Dermis microvascular lymphatic vessel endothelial cell (primary cell): ENCODE measurements around the gene FCN3. TPM values are rescaled to one million over a fixed set of nuclear protein-coding genes. Genes with fewer than 3 reads are reported as not detected.

Source experiments
- DNase-seq, 2 donors: peaks; one replicate each; pipeline versions ENCODE4 v3.0.0 to v3.0.0-alpha.2; 2010; ENCODE audit warnings: low read depth in 2 of 2
- total RNA-seq: library from RNA; depleted of rRNA; stranded (reverse); fragments of >200 nt; gene quantifications from 2 replicates; pipeline ENCODE4 v1.2.1, GENCODE V29; 2014

The FCN3 gene
- total RNA-seq, 1 donor from 2014 or later = not detected

- peak in 1 of 2 donors; percentile 30 for DNase-seq
Measured at GRCh38 chr1:27341525-27342252, 32.9 kb downstream of the FCN3 start, which contains the start of gene SYTL1. Gene SYTL1 (plus strand): TSS chr1:27342022. CDS start chr1:27345335, 3,313 bp downstream.

- DNase-seq = no peak
Measured at GRCh38 chr1:27339213-27339612, 35.4 kb downstream of the FCN3 start.

- DNase-seq = no peak
Measured at GRCh38 chr1:27338751-27339150, 35.9 kb downstream of the FCN3 start.

- no peak for DNase-seq
Measured at GRCh38 chr1:27336756-27337155, 37.9 kb downstream of the FCN3 start.

- DNase-seq = no peak
Measured at GRCh38 chr1:27335506-27336422, 38.9 kb downstream of the FCN3 start.

- no peak for DNase-seq
Measured at GRCh38 chr1:27333717-27334279, 40.8 kb downstream of the FCN3 start.

GRCh38 chr1:27332536-27333281, 41.9 kb downstream of the FCN3 start:
- peak in 1 of 2 donors; percentile 49 for DNase-seq

GRCh38 chr1:27331922-27332321, 42.7 kb downstream of the FCN3 start:
- no peak for DNase-seq

GRCh38 chr1:27331426-27331825, 43.2 kb downstream of the FCN3 start:
- no peak for DNase-seq

GRCh38 chr1:27330786-27331185, 43.8 kb downstream of the FCN3 start:
- DNase-seq = no peak

- DNase-seq = no peak
Measured at GRCh38 chr1:27327964-27328363, 46.7 kb downstream of the FCN3 start.

- DNase-seq = no peak
Measured at GRCh38 chr1:27325286-27325685, 49.3 kb downstream of the FCN3 start.

- peak in 1 of 2 donors; percentile 11 for DNase-seq
Measured at GRCh38 chr1:27322569-27323240, 51.9 kb downstream of the FCN3 start.

GRCh38 chr1:27321813-27322568, 52.6 kb downstream of the FCN3 start, which contains the start of gene TMEM222:
Gene TMEM222 (plus strand): TSS chr1:27322163. CDS start chr1:27322198, 35 bp downstream.
- DNase-seq = peak; percentile 93 to 99

Other genes with a start within 250 kb of the FCN3 start
- 3.9 and 6.8 TPM in 2 replicates for gene SLC9A1, start 219.7 kb downstream of the FCN3 start, total RNA-seq
- 18.5 and 31.1 TPM in 2 replicates for gene WDTC1, start 140.2 kb downstream of the FCN3 start, total RNA-seq
- 20.9 and 38.1 TPM in 2 replicates for gene TMEM222, start 52.7 kb downstream of the FCN3 start, total RNA-seq
- under 0.01 and 0.13 TPM in 2 replicates for gene SYTL1, start 32.8 kb downstream of the FCN3 start, total RNA-seq
- 3.3 and 4.0 TPM in 2 replicates for gene MAP3K6, start 7.9 kb downstream of the FCN3 start, total RNA-seq
- gene CD164L2, start 8.5 kb upstream of the FCN3 start, total RNA-seq = not detected in 2 replicates
- 0.39 and 0.51 TPM in 2 replicates for gene GPR3, start 17.8 kb upstream of the FCN3 start, total RNA-seq
- 33.1 and 54.5 TPM in 2 replicates for gene WASF2, start 115.3 kb upstream of the FCN3 start, total RNA-seq
- 3.3 and 9.4 TPM in 2 replicates for gene AHDC1, start 229.3 kb upstream of the FCN3 start, total RNA-seq